CD14-positive monocyte (primary cell): ENCODE results near the gene EGR1. TPM values are rescaled to one million over a fixed set of nuclear protein-coding genes. Genes with fewer than 3 reads are reported as not detected.

Source experiments
- DNase-seq, 3 donors: peaks; one replicate each; pipeline ENCODE4 v3.0.0-alpha.2; 2011 to 2022
- H2AFZ ChIP-seq: 2 replicates; pipeline ENCODE4 v1.6.0; 2012; ENCODE audit warnings: mild to moderate bottlenecking, low read depth, low read length, inconsistent platforms; ENCODE audit not compliant: insufficient read depth, poor library complexity, severe bottlenecking
- H3K27ac ChIP-seq, 2 donors: 1 replicate in 1 of 2; 2 replicates in 1 of 2; pipeline ENCODE4 v1.5.1; 2012 to 2013; ENCODE audit warnings: low read length in 2 of 2, control low read depth in 1 of 2, inconsistent platforms in 1 of 2, low read depth in 1 of 2, mild to moderate bottlenecking in 1 of 2
- H3K27me3 ChIP-seq, 2 donors: one replicate each; pipeline versions ENCODE4 v1.6.0 to v1.6.1; 2011 to 2013; ENCODE audit warnings: low read length in 2 of 2; ENCODE audit not compliant: control insufficient read depth in 2 of 2, insufficient read depth in 2 of 2
- H3K36me3 ChIP-seq, 2 donors: replicated peaks in 1 of 2; 1 replicate in 1 of 2; 2 replicates in 1 of 2; pipeline versions ENCODE4 v1.5.1 to v1.6.1; 2012 to 2013; ENCODE audit warnings: low read length in 2 of 2, control low read depth in 1 of 2, inconsistent platforms in 1 of 2, mild to moderate bottlenecking in 1 of 2; ENCODE audit not compliant: insufficient read depth in 2 of 2, control insufficient read depth in 1 of 2
- H3K4me1 ChIP-seq, 2 donors: 1 replicate in 1 of 2; 2 replicates in 1 of 2; pipeline versions ENCODE4 v1.5.1 to v1.6.1; 2012 to 2013; ENCODE audit warnings: low read length in 2 of 2, control low read depth in 1 of 2, inconsistent platforms in 1 of 2, mild to moderate bottlenecking in 1 of 2, moderate library complexity in 1 of 2; ENCODE audit not compliant: insufficient read depth in 2 of 2, control insufficient read depth in 1 of 2
- H3K4me2 ChIP-seq: replicated peaks from 2 replicates; pipeline ENCODE3; 2012; ENCODE audit warnings: low read length, moderate library complexity, mild to moderate bottlenecking; ENCODE audit not compliant: poor library complexity, severe bottlenecking; ENCODE audit errors: extremely low read depth
- H3K4me3 ChIP-seq, 3 experiments: fragments of 200-600 bp in 1 of 3; sonication (generic) in 1 of 3; replicated peaks in 1 of 3; 1 replicate in 2 of 3; 2 replicates in 1 of 3; pipeline ENCODE4 v1.5.1; 2011 to 2013; ENCODE audit warnings: low read length in 3 of 3, mild to moderate bottlenecking in 3 of 3, control low read depth in 2 of 3, low read depth in 2 of 3, inconsistent platforms in 1 of 3, moderate library complexity in 1 of 3
- H3K79me2 ChIP-seq: 2 replicates; pipeline ENCODE4 v1.6.0; 2012; ENCODE audit warnings: mild to moderate bottlenecking, control low read depth, inconsistent platforms, low read length, moderate library complexity; ENCODE audit not compliant: insufficient read depth
- H3K9ac ChIP-seq: 2 replicates; pipeline ENCODE4 v1.6.0; 2017; ENCODE audit warnings: low read length, mild to moderate bottlenecking; ENCODE audit not compliant: insufficient read depth, poor library complexity, severe bottlenecking
- H3K9me3 ChIP-seq, 2 donors: replicated peaks in 1 of 2; 1 replicate in 1 of 2; 2 replicates in 1 of 2; pipeline versions ENCODE4 v1.5.1 to v1.6.1; 2012 to 2013; ENCODE audit warnings: low read length in 2 of 2, control low read depth in 1 of 2; ENCODE audit not compliant: control insufficient read depth in 1 of 2, insufficient read depth in 1 of 2
- H4K20me1 ChIP-seq: 2 replicates; pipeline ENCODE4 v1.6.0; 2012; ENCODE audit warnings: mild to moderate bottlenecking, low read length, control low read depth, moderate library complexity; ENCODE audit not compliant: insufficient read depth
- H3K27ac Mint-ChIP-seq, 7 donors: one replicate each; pipeline ENCODE4 v1.8.0; 2020; ENCODE audit warnings: mild to moderate bottlenecking in 7 of 7, mixed read lengths in 7 of 7, moderate library complexity in 6 of 7, inconsistent platforms in 2 of 7
- H3K27me3 Mint-ChIP-seq, 3 donors: one replicate each; pipeline ENCODE4 v1.8.0; 2021 to 2022; ENCODE audit warnings: low read depth in 3 of 3, mild to moderate bottlenecking in 3 of 3, mixed read lengths in 3 of 3, moderate library complexity in 3 of 3, inconsistent platforms in 1 of 3
- H3K36me3 Mint-ChIP-seq, 2 donors: one replicate each; pipeline ENCODE4 v1.8.0; 2020; ENCODE audit warnings: mixed read lengths in 2 of 2, inconsistent platforms in 1 of 2, mild to moderate bottlenecking in 1 of 2
- H3K4me1 Mint-ChIP-seq: one replicate; pipeline ENCODE4 v1.8.0; 2020; ENCODE audit warnings: mild to moderate bottlenecking, mixed read lengths
- H3K4me3 Mint-ChIP-seq, 2 donors: one replicate each; pipeline ENCODE4 v1.8.0; 2020; ENCODE audit warnings: mild to moderate bottlenecking in 2 of 2, mixed read lengths in 2 of 2, moderate library complexity in 1 of 2
- H3K9me3 Mint-ChIP-seq, 7 donors: one replicate each; pipeline ENCODE4 v1.8.0; 2020 to 2022; ENCODE audit warnings: mixed read lengths in 7 of 7, mild to moderate bottlenecking in 6 of 7, moderate library complexity in 6 of 7, inconsistent platforms in 2 of 7
- WGBS: methylation state at CpG from one replicate; pipeline ENCODE4 v1.1.5; 2013; ENCODE audit warnings: missing lambda C conversion rate; ENCODE audit not compliant: insufficient coverage; 5-methylcytosine and 5-hydroxymethylcytosine counted together
- intact Hi-C, 2 donors: fragments of 100-400 bp; cut with micrococcal nuclease; formaldehyde crosslinking; loops; one replicate each; pipeline versions ENCODE4 v1.15.0 to v1.15.1; 2023
- polyA plus RNA-seq, 3 donors: library from polyadenylated mRNA; depleted of rRNA in 1 of 3; unstranded in 2 of 3; stranded (reverse) in 1 of 3; fragments of 300-500 nt in 2 of 3; fragments of >200 nt in 1 of 3; fragmentation: Illumina TruSeq in 2 of 3; gene quantifications; 1 replicate in 2 of 3; 2 replicates in 1 of 3; pipeline ENCODE4 v1.2.3, GENCODE V29; 2012 to 2021
- small RNA-seq: library from RNA; depleted of rRNA; stranded (forward); fragments of <200 nt; gene quantifications from one replicate; pipeline ENCODE3, GENCODE V24; 2012; ENCODE audit warnings: low read depth; ENCODE audit not compliant: insufficient read length
- TF ChIP-seq, protein P1 (sequence below): fragments of 200-600 bp; IDR thresholded peaks from one replicate; pipeline ENCODE4 v1.8.0; 2022; ENCODE audit warnings: antibody characterized with exemption, mild to moderate bottlenecking

EGR1 gene
- polyA plus RNA-seq, 3 donors = 8.4 to 105 (median 16.9) TPM

DNA sequence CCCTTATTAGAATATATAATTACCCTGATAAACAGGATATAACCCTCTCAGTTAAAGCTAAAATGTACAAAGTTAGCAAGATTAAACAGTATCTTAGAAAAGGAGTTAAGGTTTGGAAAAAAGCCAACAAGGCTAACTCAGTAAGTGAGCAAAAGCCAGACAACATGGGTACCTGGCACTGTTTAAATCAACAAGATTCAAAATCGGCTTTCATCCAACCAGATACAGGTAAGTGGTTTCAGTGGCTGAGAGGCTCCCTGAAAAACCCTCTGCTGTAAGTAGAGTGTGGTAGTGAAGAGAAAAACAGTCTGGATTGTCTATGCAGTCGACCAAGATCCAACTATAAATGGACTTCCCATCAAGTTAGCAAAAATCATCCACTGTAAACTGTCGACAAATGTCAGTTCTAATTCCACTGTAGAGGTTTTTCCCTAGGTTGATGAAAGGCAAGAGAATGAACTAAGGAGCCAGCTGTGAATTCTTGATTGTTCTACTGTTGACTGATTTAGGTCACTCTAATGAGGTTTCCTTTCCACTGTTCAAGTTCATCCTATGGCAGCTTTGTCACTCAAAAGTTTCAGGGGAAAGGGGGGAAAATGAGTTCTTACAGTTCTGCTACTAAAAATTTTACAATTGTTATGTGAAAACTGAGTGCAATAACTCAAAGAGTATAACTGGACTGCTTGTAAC, 50.4 kb downstream of the EGR1 start:
- H2AFZ ChIP-seq = no peak overlapping the region
- no peaks in the 10 kb centered on the region for H3K27me3 ChIP-seq
- Mint-ChIP-seq H3K4me1 (peaks cover 13% of the 10 kb centered on the region), H3K27ac (no peak overlapping the region), H3K9me3 (no peaks in the 10 kb centered on the region), H3K4me3 (no peak overlapping the region), H3K36me3 (peaks cover 82 to 84% of the 10 kb centered on the region in 2 donors), H3K27me3 (peaks cover 0 to 2% (median 0%) of the 10 kb centered on the region in 3 donors)
- no peaks in the 10 kb centered on the region for H3K9me3 ChIP-seq
- no peak for DNase-seq
- H3K4me1 ChIP-seq = peaks cover 0 to 3% of the 10 kb centered on the region in 2 donors
- H3K36me3 ChIP-seq = peaks cover 76 to 87% of the 10 kb centered on the region in 2 donors
- peaks cover 69% of the 10 kb centered on the region for H4K20me1 ChIP-seq
- peaks cover 26% of the 10 kb centered on the region for H3K79me2 ChIP-seq
- no peak overlapping the region for H3K27ac ChIP-seq
- TF ChIP-seq, protein P1, sequence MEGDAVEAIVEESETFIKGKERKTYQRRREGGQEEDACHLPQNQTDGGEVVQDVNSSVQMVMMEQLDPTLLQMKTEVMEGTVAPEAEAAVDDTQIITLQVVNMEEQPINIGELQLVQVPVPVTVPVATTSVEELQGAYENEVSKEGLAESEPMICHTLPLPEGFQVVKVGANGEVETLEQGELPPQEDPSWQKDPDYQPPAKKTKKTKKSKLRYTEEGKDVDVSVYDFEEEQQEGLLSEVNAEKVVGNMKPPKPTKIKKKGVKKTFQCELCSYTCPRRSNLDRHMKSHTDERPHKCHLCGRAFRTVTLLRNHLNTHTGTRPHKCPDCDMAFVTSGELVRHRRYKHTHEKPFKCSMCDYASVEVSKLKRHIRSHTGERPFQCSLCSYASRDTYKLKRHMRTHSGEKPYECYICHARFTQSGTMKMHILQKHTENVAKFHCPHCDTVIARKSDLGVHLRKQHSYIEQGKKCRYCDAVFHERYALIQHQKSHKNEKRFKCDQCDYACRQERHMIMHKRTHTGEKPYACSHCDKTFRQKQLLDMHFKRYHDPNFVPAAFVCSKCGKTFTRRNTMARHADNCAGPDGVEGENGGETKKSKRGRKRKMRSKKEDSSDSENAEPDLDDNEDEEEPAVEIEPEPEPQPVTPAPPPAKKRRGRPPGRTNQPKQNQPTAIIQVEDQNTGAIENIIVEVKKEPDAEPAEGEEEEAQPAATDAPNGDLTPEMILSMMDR = no peak
- WGBS = no CpG with 5 or more reads among the region's 3 CpGs
- no peak overlapping the region for H3K4me3 ChIP-seq
- no peak overlapping the region for H3K9ac ChIP-seq
- H3K4me2 ChIP-seq = no peak overlapping the region
- intact Hi-C loops = no loop called here

DNA sequence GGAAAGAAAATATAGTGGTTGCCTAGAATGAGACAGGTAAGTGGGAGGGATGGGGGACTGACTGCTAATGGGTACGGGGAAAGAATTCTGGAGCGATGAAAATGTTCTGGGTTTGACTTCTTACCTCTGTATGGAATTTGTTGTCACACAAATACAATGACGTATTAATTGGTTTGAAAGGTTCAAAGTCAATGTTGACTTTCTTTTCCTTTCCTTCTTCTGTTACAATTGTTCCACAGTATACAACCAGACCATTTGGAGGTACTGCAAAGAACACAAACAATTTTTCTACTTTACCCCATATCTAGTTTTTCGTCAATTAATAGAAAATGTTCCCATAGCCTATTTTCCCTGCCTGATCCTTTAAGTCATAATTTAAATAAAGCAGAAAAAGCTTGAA, 52.2 kb downstream of the EGR1 start:
- H3K4me3 Mint-ChIP-seq = no peak overlapping the region
- H3K4me1 Mint-ChIP-seq = peaks cover 17% of the 10 kb centered on the region
- H3K36me3 Mint-ChIP-seq = peaks cover 72 to 73% of the 10 kb centered on the region in 2 donors
- Histone ChIP-seq H4K20me1 (peaks cover 77% of the 10 kb centered on the region), H2AFZ (no peak overlapping the region), H3K36me3 (peaks cover 61 to 76% of the 10 kb centered on the region in 2 donors), H3K79me2 (peaks cover 44% of the 10 kb centered on the region), H3K9me3 (no peaks in the 10 kb centered on the region), H3K4me1 (peaks cover 0 to 3% of the 10 kb centered on the region in 2 donors), H3K4me2 (no peak overlapping the region), H3K4me3 (no peak overlapping the region), H3K27ac (no peak overlapping the region), H3K27me3 (no peaks in the 10 kb centered on the region), H3K9ac (no peak overlapping the region)
- peaks cover 0 to 2% (median 0%) of the 10 kb centered on the region in 3 donors for H3K27me3 Mint-ChIP-seq
- DNase-seq = no peak
- intact Hi-C loops = no loop called here
- no peaks in the 10 kb centered on the region for H3K9me3 Mint-ChIP-seq
- no peak overlapping the region for H3K27ac Mint-ChIP-seq
- TF ChIP-seq, protein P1 = no peak
- WGBS = 100% methylated on average over 2 of the region's 4 CpGs

Small RNA genes lying within 50 kb of the gene (small RNA-seq; reads per million reads assigned to genes)
- not detected for gene AC113403.1

Other genes with a start within 250 kb of the EGR1 start
- not detected for gene GFRA3, start 190.9 kb upstream of the EGR1 start, polyA plus RNA-seq
- not detected for gene CDC25C, start 133.7 kb upstream of the EGR1 start, polyA plus RNA-seq
- gene FAM53C, start 127.2 kb upstream of the EGR1 start, polyA plus RNA-seq = 10 to 100 TPM; 24.9 to 92.2 (median 28.7) TPM
- gene KDM3B, start 112.8 kb upstream of the EGR1 start, polyA plus RNA-seq = 10 to 100 TPM; 11.7 to 52.1 (median 17.4) TPM
- not detected for gene REEP2, start 26.4 kb upstream of the EGR1 start, polyA plus RNA-seq
- gene ETF1, start 77.8 kb downstream of the EGR1 start, polyA plus RNA-seq = 10 to 100 TPM; 34.8 to 71.4 (median 61.6) TPM
- gene HSPA9, start 109.9 kb downstream of the EGR1 start, polyA plus RNA-seq = 10 to 100 TPM; 67.8 to 82.4 (median 81.8) TPM